SW480 (cell line): Measurements from ENCODE around the gene BEGAIN.

Source experiments
- DNase-seq: peaks from one replicate; pipeline ENCODE4 v3.0.0-alpha.2; 2016; ENCODE audit warnings: low spot score

BEGAIN gene

DNA sequence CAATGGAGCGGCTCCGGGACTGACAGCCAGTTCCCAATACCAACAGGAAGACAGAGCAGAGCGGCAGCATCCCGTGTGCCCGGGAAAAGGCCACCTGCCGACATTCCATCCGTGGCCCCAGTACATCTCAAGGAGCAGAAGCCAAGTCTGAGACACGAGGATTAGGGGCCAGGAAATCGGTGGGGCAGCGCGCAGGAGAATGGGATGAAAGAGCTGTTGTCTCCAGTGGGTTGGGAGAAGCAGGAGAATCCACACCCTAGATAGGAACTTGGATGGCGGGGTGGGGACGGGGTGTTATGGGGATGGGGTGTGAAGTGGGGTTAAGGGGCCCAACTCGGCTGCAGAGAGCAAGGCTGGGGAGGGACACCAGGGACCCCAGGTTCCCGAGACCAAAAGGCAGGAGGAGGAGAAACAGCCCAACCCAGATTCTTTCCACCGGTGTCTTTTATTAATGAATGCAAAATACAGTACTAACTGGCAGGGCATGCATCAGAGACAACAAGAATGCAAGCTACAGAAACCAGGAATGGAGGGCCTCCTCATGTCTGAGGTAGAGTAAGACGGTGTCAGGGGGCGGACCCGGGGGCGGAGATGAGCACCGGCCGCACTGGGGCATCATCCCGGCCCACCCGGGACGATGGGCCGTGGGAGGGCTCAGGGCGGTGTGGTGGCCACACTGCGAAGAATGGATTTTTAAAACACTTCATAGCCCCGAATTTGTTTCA is 50.3 kb downstream of the BEGAIN start:
- DNase-seq = no peak

DNA sequence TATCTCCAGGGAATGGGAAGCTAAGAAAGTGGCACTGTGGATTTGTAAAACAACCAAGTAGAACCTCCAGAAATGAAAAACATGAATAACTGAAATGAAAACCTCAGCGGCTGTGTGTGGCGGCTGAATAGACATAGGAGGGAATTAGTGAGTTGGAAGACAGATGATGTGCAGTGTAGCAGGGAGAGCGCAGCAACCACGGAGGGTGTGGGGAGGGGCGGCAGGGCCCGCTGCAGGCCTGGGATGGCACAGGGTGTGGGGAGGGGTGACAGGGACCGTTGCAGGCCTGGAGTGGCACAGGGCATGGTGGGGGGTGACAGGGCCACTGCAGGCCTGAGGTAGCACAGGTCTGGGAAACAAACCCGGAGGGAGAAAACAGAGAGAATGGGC is 51.1 kb downstream of the BEGAIN start:
- DNase-seq = no peak

DNA sequence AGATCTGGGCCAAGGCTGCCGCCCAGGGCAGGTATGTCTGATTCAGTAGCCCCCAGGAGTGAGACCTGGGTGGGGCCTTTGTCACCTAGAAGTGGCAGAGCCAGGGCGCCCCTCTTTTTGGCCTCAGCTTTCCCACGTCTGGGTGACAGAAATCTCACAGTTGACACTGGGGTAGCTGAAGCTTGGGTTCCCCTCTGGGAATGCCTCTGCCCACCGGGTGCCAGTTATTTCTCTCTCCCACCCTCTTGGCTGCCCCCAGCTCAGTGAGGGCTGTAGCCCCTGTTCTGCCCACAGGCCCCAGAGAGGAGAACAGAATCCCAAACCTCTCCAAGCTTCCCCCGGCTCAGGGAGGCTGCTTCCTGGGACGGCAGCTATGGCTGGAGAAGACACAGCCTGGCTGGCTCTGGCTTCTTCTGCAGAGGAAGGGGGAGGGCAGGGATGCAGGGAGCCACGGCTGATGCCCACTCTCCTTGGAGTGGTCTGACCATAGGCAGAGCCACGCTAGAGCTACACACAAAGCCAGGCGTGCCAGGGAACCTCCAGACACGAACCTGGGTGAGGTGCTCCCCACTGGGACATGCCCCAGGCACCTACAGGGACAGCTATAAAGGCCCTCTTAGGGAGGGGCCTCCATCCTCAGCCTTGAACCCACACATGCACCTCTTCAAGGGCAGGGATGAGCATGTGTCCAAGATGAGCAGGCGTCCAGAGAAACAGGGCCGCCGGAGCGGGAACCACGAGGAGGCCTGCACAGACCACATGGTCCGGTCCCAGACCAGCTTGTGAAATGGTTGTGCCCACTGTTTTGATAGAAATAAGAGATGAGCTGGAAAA is 51.7 kb downstream of the BEGAIN start:
- no peak for DNase-seq

DNA sequence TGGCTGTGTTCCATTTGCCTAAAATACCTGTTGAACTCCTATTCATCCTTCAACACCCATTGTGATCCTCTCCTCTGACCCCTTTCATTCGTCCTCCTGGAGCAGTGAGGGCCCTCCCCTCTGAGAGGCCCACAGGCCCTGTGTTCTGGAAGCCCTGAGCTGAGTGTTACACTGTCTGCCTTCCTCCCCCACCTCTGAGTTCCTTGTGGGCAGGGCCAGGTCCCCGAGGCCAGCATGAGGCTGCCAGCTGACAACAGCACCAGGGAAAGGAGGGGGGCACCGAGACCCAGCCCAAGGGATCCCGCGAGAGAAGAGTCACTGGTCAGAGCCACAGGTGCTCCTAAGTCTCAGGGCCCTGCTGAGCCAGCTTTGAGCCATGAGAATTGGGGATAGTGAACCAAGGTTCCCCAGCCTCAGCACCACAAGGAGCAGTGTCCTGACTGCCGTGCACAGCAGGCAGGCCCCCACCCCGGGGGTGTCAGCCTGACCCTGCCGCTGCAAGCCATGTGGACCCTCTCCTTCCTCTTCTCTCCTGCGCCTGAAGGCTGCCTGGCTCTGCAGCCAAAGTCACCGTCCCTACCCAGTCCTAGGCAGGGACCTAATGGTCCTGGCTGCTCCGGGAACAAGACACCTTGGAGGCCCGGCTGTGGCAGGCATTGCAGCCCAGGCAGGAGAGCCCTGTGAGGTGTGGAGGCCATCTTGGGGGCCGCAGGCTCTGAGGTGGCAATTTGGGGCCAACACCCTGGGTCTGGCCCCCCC is 52.5 kb downstream of the BEGAIN start:
- no peak for DNase-seq

DNA sequence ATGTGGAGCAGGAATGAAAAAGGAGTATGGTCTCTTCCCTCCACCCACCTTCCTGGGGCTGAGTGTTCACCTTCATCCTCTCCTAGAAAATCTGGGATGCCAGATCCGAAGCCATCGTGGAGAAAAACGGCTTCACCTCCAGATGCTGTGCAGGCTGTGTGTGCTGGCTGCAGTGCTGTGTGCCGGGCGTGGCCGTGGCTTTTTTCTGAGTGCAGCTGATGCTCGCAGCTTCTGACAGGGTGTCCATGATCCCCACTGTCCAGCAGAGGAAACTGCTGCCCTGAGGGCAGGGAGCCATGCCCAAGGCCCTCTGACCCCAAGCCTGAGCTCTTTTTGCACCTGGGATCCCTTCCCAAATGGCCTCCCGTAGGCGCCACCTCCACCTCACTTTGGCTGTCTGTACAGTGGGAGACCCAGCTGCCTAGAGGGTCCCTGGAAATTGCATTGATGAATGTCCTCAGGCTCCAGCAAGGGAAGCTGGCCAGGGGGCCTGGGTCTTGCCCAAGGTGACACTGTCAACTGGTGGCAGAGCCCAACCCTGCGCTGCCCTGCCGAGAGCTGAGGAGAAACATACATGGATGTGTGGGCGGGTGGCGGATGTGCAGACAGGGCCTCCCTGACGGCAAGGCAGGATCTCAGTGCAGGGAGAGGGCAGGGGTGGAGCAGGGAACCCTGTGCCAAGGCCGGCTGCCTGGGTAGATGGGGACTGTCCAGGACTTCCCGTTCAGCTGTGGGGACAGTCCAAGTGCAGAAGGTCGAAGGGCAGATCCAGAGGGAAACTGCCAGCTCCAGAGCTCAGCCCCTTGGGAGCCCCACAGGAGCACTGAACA is 53.3 kb downstream of the BEGAIN start:
- peak; percentile 48 for DNase-seq

DNA sequence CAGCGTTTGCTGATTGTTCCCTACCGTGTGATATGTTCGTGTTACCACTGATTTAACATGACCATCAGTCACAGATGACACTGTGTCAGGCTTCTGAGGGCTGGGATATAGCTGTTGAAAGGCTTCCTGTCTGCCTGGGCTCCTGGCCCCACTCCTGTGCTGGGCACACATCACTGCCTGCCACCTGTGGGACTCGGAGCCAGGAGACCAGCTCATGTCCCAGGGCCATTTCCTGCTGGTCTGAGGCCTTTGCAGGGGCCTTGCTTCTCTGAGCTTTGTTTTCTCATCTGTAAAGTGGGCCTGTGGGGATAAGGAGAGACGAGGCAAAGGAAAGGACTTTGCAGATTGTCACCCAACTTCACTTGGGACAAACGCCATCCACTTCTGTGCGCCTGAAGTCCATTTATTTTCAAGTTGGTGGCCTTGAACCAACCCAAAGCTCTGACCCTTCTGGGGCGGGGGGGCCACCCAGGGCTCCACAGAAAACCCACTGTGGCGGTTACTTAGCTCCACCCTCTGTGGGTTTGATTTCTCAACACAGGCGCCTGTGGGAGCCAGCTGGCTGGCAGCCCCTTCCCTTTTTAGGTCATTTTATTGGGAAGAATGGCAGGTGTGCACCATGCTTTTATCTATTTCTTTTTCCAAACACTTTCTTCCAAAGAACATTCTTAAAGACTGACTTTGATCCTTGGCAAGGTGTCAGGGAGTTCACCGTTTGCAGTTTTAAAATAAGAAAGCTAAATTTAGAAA is 54.1 kb downstream of the BEGAIN start:
- no peak for DNase-seq

DNA sequence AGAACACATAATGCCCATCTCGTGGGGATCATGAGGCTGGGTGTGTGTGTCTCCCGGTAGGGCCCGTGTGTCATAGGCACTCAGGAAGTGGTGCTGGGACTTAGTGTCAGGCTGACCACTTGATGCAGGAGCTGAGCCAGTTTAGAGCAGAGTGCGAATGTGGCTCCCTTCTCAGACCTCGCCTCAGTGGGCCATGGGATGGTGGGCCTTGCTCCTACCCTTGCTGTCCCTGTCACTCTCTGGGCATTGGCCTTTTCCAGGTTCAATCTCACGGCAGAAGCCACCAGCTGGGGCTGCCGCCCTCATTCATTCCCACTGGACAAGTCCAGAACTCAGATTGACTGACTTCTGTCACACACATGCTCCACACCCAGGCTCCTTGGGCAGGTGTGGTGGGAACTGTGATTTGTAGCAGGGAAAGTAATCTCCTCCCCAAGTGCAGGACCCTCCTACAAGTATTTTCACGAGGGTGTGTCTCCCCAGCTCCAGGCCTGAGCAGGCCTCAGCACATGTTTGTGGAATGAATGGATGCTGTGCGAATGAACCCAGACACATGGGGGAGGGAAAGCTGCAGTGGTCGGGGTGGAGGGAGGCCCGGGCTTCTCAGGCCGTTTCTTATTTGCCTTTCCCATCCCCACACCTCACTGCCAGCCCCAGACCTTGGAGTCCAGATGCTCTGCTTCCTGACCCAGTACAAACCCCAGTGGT is 54.9 kb downstream of the BEGAIN start:
- no peak for DNase-seq

DNA sequence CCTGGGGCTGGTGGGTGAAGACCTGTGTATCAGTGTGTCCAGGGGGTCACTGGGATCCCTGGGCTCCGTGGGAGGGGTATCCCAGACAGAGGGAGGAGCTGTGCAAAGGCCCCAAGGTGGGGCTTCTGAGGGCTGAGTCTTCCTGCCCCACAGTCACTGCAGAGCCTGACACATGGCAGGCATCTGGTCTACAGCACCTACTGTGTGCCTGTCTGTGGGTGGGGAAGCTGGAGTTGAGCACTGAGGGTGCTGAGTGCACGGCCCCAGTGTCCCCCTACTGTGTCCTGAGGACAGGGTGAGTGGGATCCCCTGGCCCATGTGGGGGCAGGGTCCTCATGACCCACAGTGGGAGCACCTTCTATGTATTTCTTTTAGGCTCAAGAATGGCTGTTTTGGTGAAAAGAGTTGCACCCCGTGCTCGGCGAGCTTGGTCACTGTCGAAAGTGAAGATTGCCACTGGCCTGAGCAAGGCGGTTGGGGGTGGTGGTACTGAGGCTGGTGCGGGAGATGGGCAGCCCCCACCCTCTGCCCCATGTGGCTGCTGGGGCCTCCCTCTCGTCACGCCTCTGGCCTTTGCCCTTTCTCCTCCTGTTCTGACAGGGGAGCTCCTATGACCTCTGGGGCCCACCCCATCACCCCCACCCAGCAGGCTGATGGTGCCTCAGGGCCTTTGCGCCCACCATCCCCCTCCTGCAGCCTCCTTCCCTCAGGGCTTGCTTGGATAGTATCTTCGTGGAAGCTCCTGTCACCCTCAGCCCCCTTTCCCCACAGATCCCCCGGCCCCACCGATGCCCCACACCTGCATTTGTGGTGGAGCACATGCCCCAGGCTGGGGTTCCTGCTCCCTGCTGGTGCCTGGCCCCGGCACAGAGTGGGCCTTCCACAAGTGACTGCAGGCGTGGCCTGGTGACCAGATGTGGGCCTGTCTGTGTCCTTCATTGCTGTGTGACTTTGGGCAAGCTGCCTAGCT is 55.8 kb downstream of the BEGAIN start:
- no peak for DNase-seq

DNA sequence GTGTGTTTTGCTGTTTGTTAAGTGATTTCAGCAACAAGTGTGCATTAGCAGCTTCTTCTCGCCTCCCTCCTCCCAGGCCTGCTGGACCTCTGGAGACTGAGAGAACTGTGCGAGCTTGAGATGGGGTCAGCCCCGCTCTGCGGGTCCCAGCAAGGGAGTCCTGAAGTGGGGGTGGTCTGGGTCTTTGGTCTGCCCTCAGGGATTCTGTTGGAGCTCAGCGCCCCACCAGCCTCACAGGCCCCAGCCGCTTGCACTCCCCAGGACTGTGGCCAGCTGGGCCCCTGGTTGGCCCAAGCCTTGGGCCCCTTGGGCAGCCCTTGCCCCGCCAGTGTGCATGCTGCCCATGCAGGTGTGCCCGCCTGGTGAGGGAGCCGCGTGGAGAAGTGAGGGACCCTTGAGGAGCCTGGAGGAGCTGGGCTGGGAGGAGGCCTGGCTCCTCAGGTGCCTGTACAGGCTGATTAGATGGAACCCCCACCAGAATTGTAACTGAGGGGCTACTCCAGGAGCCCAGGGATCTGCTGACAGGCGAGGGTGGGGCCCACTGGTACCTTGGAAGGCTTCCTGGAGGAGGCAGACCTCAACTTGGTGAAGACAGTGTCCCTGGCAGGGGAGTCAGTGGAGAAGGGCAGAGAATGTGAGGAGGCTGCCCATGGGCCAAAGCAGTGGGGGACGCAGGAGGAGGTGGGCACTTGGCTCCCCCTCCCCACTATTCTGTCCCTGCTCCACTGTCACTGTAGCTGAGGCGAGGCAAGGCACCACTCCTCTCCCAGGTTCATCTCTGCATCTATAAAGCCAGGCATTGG is 56.7 kb downstream of the BEGAIN start:
- DNase-seq = no peak

DNA sequence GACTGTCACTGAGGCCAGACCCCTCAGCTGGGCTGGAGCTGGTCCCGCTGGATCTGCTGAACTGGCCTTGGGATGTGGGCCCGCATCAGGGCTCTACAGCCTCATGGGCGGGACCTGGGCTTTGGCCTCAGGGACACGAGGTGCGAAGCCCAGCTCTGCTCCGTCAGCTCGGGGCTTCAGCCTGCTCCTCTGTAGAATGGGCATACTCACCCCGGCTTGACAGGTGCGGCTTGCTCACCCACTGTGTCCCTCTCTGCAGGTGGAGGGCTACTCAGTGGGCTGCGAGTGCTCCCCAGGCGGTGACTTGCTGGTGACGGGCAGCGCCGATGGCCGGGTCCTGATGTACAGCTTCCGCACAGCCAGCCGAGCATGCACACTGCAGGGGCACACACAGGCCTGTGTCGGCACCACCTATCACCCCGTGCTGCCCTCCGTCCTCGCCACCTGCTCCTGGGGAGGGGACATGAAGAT is 57.6 kb downstream of the BEGAIN start:
- no peak for DNase-seq

DNA sequence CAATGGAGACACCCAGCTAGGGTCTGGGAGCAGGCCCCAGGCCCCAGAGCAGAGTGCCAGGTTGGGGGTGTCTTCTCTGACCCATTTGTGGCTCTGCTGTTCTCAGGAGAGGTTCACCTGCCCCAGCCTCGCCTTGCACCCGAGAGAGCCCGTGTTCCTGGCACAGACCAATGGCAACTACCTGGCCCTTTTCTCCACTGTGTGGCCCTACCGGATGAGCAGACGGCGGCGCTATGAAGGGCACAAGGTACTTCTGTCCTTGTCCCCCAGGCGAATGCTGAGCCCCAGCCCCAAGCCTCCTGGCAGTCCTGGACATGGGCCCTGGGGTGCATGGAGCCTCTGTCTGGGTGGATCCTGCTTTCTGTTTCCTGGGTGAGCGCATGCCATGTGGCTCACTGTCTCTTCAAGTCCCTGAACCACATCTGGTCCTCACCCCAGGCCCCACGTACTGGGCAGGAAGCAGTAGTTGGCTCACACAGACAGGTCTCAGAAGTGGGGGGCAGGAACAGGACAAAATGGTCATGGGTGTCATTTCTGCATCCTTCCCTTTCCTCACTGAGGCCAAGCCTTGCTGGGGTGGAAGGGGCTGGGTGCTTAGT is 58.2 kb downstream of the BEGAIN start:
- DNase-seq = no peak

DNA sequence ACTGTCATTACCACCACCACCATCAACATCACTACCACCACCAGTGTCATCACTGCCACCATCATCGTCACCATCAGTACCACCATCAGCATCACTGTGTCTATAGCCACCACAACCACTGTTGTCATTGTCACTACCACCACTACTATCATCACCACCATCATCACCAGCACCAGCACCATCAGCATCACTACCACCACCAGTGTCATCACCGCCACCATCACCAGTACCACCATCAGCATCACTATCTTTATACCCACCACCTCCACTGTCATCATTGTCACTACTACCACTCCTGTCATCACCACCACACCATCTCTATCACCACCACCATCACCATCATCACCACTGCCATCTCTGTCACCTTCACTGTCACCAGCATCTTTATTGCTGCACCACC is 60.6 kb downstream of the BEGAIN start:
- DNase-seq = no peak

DNA sequence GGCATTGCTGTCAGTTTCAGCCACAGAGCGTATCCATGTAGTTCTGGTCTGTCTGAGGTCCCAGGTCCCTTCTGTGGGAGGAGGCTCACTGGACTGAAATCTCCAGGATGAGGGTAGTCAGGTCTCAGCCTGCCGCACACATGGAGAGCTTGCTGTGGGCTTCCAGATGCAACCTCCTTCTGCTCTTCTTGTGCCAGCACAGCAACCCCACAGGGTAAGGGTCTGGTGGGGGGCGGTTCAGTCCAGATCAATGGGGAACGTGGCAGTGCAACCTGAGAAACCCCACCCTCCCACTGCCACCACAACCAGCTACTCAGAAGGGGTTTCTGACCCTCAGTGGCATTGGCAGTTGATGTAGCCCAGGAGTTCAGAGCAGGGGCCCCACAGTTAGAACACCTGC is 61.2 kb downstream of the BEGAIN start:
- no peak for DNase-seq

DNA sequence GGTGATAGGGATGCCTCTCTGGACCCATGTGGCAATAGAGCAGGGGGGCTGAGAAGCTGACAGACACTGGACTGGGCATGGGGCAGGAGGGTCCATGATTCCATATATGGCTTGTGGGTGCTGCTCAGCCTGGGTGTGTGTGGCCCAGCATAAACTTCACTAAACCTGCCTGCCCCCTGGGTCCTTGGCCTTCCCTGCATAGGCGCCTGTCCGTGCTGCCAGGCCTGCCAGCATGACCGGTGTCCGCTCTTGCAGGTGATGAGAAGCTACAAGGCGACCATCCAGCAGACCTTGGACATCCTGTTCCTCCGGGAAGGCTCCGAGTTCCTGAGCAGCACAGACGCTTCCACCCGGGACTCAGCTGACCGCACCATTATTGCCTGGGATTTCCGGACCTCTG is 61.6 kb downstream of the BEGAIN start:
- DNase-seq = no peak

DNA sequence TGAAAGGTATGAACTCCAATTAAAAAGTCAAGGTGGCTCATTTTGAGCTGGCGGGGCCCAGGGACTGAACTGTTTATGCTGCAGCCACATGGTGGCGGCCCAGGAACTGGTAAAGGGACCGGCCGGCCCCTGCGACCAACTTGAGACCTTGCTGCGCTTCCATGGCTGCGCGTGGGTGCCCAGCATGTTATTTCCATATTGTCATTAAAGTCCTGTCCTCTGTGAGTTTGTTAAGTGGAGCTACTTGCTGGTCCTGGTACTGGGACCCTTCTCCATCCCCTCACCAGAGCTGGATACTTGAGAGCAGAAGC is 62.3 kb downstream of the BEGAIN start:
- DNase-seq = no peak

DNA sequence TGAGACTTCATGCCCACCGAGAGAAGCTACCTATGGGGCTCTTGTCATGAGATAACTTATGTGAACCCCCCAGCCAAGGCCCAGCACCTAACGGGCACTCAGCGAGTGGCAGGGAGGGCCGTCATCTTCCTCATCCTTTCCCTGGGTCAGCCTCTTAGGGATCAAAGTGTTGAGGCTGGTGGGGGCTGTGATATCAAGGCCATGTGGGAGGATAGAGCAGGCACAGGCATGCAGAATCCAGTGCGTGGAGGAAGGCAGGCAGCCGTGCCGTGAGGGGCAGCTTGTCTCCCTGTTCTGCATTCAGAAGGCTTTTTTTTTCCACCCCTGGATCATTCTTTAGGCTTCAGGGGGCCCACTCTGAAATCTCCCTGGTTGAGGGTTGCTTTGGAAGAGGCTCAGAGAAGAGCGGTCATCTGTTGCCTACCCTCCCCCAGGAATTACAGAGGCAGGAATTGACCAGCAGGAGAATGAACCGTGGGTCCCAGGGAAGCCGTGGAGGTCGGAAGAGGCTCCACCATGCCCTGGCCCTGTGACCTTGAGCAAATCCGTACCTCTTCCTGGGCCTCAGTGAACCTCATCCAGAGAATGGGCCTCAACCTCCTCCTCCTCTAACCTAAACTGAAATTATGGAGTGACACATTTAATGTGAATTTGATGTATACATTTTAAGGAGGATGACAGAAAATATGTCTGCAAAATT is 62.8 kb downstream of the BEGAIN start:
- DNase-seq = no peak

DNA sequence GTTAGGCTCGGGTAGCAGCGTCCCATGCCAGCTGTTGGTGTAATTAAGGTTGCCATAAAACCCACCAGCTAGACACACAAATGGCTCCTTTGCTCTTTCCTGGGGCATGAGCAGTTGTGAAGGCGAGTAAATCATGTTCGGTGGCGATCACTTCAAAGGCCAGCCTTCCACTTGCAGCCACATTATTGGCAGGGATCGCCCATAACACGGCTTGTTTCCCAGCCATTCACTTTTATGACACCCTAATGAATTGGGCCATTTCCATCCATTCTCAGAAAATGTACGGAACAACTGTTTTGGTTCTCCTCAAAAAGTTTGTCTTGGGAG is 63.4 kb downstream of the BEGAIN start:
- no peak for DNase-seq
